Measurements from ENCODE around the gene FAM13B.

Gene FAM13B

GRCh38 chr5:137901011-137901817 is 131.7 kb downstream of the FAM13B start:
- DNase-seq (ENCODE audit: low read depth in 2 of 2) = no peak

GRCh38 chr5:137899493-137899892 is 133.4 kb downstream of the FAM13B start:
- no peak for DNase-seq (ENCODE audit: low read depth in 2 of 2)

GRCh38 chr5:137896560-137896959 is 136.3 kb downstream of the FAM13B start:
- DNase-seq (ENCODE audit: low read depth in 2 of 2) = no peak

- no peak for DNase-seq (ENCODE audit: low read depth in 2 of 2)
Measured at GRCh38 chr5:137894586-137894985, 138.3 kb downstream of the FAM13B start.

- DNase-seq (ENCODE audit: low read depth in 2 of 2) = no peak
Measured at GRCh38 chr5:137891849-137892248, 141.0 kb downstream of the FAM13B start.

- no peak for DNase-seq (ENCODE audit: low read depth in 2 of 2)
Measured at GRCh38 chr5:137890845-137891244, 142.0 kb downstream of the FAM13B start.

GRCh38 chr5:137888863-137889759 is 143.8 kb downstream of the FAM13B start, which contains the start of gene PKD2L2:
Gene PKD2L2 (plus strand): TSS chr5:137889457. CDS start chr5:137889492, 35 bp downstream.
- DNase-seq (ENCODE audit: low read depth in 2 of 2) = peak; percentile 57 to 77

GRCh38 chr5:137888466-137888862 is 144.4 kb downstream of the FAM13B start:
- DNase-seq (ENCODE audit: low read depth in 2 of 2) = no peak
